Left lobe of liver (tissue), 2 donors: Measurements from ENCODE around the gene FXN. TPM values are rescaled to one million over a fixed set of nuclear protein-coding genes. Genes with fewer than 3 reads are reported as not detected.
"Not testable (repeated sequence)": the region's sequence is repeated elsewhere in the genome, so short reads cannot be mapped to it uniquely, and the experiment has no call there.

Experiments
- ATAC-seq: fragments of 200-7000 bp; cut with Tn5 transposase; one replicate; pipeline ENCODE4 v1.9.1; 2020; ENCODE audit warnings: mild to moderate bottlenecking, moderate library complexity
- DNase-seq: peaks from one replicate; pipeline ENCODE4 v3.0.0-alpha.2; 2020; ENCODE audit warnings: low spot score
- total RNA-seq: library from RNA; stranded (reverse); gene quantifications from one replicate; pipeline ENCODE4 v1.2.1, GENCODE V29; 2021
- donor health status: DM: no; HTN: no; CAD: no; lungs with moderate emphysema.
- donor health status: DM: no; HTN: yes; CAD: no.

The FXN gene
- total RNA-seq, 1 donor from 2014 or later: 27.1 TPM

DNA sequence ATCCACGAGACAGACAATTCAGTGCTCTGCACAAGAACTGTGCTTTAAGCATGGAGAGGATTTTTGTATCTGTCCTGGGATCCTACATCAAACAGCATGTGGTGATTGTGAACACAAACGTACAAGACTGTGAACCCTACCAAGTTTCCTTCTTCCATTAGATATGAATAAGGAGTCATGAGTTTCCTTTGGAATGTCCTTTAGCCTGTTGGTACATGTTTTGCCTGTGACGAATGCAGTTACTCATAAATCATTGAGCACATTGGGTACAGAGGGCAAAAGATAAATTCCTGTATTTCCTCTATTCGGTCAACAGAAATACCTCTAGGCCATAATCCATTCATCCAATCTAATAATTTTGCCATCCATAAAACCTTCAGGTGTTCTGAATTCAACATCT, 61.5 kb downstream of the FXN start:
- DNase-seq: no peak
- ATAC-seq: peak; percentile 17

DNA sequence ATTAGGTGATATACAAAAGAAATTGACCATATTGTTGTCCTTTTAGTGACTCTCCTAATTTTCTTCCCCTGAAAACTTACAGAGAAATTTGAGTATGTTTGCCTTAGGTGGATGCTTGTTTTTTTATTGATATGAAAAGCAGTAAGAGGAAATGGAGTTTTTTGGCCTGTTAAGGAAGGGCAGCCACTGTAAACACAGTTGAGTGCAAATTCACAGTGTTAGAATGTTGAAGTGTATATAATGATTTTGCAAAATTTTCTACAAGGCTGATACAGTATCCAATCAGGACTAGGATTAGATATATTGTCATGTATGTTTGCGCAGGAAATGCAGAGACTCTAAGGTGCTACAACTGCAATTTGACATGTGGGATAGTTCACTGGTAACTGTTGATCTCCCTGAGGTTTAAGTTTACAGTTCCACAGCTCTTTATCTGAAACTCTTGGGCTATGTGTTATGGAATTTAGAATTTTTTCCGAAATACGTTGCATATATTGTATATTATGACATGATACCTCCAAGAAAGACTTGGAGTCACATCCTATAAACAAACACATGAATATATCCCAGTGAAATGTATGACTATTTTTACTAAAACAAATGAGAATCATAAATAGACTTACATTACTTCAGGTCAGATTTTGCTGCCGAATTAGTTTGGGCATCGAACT, 62.5 kb downstream of the FXN start:
- ATAC-seq (no peak), DNase-seq (no peak)

DNA sequence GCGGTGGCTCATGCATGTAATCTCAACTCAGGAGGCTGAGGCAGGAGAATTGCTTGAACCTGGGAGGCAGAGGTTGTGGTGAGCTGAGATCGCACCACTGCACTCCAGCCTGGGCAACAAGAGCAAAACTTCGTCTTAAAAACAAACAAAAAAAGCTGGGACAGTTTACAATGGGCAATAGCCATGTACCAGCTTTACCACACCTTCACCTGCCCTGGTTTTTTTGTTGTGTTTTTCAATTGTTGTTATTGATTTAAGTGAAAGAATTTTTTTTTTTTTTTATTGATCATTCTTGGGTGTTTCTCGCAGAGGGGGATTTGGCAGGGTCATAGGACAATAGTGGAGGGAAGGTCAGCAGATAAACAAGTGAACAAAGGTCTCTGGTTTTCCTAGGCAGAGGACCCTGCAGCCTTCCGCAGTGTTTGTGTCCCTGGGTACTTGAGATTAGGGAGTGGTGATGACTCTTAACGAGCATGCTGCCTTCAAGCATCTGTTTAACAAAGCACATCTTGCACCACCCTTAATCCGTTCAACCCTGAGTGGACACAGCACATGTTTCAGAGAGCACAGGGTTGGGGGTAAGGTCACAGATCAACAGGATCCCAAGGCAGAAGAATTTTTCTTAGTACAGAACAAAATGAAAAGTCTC, 67.9 kb downstream of the FXN start:
- peak; percentile 44 for ATAC-seq

DNA sequence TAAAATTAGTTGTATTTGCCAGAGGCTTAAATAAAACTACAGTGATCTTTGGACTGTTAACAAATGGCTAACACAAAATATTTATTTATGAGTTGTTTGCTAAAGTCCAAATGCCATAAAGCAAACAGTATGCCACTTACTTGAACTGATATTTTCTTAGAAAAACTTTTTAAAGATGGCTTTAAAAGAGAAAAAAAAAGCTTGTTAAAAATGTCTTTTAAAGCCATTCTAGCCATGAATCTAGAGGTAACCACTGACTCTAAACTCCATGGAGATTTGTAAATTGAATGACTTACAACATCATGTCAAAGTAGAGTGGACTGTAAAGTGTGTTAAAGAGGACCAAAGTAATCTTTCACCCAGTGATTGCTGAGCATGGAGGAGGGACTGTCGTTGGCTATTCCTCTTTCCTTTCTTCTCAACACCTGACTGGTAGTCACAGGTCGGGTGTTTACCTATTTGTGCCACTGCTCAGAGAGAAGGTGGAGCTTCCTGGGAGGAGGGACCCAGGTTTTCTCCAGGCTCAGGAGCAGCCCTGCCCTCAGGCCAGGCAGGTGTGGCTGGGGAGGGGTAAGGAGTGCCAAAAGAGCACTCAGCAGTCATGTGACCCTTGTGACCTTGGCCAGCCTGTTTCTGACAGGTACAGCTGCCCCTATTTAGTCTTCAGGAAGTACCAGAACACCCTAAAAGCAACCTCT, 69.4 kb downstream of the FXN start:
- DNase-seq (peak; percentile 90), ATAC-seq (peak; percentile 94)

More for the DNA sequence above, 67.9 kb downstream of the FXN start:
- DNase-seq: not testable (repeated sequence)

DNA sequence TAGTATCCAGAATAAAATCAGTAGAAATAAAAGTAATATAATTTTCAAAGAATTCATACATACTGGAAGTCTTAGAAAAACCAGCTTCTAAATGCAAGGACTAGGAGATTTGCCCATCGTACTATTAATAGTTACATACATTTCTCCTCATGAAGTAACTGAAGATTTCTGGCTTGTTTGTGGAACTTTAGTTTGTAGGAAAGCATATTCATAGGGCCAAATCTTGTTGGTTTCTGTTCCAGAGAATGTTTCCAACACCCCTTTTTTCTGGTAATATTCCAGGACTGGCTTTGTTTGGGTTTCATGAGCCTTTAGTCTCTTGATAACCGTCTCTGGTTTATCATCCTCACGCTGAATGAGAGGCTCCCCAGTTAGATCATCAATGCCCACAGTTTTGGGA, 72.2 kb downstream of the FXN start:
- DNase-seq (no peak), ATAC-seq (no peak)

DNA sequence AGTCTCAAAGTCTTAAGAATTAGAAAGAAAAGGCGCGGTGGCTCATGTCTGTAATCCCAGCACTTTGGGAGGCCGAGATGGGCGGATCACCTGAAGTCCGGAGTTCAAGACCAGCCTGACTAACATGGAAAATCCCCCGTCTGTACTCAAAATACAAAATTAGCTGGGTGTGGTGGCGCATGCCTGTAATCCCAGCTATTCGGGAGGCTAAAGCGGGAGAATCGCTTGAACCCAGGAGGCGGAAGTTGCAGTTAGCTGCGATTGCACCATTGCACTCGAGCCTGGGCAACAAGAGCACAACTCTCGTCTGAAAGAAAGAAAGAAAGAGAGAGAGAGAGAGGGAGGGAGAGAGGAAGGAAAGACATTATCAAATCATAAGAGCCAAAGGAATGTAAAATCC, 73.2 kb downstream of the FXN start:
- not testable (repeated sequence) for DNase-seq, ATAC-seq

DNA sequence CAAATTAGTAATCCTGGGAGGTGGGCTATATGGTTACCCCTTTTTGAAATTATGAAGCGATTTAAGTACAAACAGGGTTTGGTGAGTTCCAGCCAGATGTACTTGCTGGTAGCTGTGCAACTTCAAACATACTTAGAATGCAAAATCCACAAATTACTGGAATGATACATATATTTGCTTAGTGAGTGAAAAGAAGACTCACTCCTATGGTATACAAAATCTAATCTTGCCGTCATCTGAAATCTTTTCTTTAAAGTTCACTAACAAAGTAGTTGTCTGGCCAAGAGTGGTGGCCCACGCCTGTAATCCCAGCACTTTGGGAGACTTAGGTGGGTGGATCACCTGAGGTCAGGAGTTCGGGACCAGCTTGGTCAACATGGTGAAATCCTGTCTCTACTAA, 73.6 kb downstream of the FXN start:
- DNase-seq (peak; percentile 10), ATAC-seq (no peak)

DNA sequence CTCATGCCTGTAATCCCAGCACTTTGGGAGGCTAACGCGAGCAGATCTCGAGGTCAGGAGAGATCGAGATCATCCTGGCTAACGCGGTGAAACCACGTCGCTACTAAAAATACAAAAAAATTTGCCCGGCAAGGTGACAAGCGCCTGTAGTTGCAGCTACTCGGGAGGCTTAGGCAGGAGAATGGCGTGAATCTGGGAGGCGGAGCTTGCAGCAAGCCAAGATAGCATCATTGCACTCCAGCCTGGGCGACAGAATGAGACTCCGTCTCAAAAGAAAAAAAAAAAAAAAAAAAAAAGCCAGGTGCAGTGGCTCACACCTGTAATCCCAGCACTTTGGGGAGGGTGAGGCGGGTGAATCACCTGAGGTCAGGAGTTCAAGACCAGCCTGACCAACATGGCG, 77.1 kb downstream of the FXN start:
- peak; percentile 24 for DNase-seq
- not testable (repeated sequence) for ATAC-seq

DNA sequence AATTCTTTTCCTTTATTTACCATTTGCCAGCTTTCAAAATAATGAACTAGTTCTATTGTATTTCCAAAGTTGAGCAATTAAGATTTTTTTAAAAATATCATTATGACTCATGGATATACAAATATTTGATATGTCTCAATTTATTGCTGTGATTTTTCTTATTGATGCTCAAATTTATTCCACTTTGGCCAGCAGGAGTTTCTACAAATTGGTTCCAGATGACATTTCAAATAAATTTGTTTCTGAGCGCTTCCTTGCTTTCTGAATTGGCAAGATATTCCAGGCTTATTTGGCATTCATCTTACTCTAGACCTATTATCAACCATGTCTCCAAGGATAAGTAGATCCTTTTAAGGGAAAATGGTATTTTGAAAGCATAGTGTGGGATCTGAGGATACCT, 80.1 kb downstream of the FXN start:
- DNase-seq (no peak), ATAC-seq (no peak)

DNA sequence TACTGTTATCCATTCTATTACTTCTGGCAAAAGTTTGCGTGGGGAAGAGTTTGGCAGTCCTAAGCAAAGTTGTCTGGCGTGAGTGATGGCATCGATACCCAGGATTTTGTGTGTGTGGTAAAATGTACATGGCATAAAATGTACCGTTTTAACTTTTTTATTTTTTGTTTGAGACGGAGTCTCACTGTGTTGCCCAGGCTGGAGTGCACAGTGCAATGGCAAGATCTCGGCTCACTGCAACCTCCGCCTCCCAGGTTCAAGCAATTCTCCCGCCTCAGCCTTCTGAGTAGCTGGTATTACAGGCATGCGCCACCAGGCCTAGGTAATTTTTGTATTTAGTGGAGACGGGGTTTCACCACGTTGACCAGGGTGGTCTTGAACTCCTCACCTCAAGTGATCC, 83.1 kb downstream of the FXN start:
- ATAC-seq (no peak), DNase-seq (no peak)

DNA sequence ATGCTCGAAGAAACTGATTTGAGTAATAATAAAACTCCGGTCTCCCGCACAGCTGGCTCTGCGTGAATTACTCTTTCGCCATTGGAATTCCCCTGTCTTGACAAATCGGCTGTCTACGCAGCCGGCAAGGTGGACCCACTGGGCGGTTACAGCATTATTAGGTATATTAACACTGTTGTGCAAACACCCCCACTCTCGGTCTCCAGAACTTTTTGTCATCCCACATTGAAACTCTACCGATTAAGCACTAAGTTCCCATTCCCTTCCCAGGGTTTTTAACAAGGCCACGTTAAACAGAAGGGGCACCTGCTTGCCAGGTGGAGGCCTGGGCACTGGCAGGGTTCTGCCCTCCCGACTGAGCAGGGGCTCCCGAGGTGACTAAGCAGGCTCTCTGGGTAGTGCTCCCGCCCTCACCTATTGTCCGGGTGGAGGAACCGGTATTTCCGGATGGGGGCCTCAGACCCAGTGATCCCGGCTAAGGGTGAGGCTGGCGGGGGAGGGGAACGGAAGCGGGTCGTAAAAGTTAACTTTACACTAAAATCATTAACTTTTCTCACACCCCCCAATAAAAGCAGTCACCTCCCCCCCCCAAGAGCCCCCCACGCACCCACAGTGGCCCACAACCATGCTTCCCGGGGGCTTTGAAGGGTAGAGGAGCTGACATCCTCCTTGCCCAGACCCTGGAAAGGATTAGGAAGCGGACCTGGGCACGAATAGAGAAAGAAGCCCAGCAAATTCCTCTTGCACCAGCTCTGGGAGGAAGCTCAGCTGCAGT, 85.0 kb downstream of the FXN start:
- ATAC-seq (peak; percentile 62), DNase-seq (peak; percentile 70)

DNA sequence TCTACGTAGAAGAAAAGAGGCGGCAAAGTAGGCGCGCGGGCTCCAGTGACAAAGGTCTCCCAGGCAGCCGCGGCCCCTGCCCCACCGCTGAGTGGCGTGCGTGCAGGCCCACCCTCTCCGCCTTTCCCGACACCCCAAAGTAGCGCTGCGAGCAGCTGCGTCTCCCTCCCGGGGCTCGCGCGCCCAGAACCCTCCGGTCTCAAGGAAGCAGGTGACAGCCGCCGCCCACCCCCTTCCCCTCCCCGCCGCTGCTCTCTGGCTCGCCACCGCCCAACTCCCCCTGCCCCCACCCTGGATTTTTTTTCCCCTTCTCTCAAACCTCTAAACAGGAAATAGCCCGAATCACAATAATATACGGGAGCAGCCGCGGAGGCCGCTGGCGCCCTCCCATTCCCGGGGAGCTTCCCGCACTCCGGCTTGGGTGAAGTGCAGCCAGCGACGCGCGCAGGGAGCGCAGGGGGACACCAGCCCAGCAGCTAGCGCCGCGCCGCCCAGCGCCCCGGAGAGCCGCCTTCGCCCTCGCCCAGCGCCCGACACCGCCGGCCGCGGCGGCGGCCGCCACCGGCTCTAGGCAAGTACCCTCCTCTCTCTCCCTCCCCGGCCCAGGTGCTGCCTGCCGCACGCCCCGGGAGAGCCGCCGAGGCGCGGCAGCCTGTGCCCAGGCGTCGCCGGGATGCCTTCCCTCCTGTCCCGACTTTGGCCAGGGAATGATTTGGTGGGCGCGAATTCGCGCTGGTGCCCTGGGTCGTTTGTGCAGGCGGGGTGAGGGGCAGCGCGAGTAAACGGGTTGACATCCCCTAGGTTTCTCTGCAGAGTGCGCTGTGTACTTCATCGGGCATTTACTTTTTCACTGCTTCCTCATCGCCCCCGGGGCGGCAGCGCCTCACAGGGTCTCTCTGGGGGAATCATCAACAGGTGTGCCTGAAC, 85.9 kb downstream of the FXN start:
- DNase-seq: peak; percentile 61

DNA sequence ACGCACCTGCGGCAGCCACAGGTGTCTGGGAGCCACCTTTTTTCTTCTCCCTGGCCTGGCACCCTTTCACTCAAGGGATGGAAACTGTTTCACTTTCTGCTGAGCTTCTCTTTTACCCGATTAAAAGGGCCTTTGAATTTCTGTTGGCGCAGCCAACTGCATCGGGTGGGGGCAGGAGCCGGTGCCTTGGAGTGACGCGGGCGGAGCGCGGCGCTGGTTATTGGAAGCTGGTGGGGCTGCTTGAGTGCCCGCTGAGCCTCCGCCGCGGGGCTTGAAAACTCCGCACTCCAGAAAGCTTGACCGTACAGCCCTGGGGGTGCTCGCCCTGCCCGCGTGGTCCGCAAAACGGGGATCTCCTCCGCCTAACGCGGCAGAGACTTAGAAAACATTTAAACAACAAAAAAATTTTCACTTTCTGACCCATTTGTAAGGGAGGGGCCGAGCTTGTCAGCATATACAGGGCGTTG, 86.6 kb downstream of the FXN start:
- peak; percentile 79 for ATAC-seq

More for the DNA sequence above, 85.9 kb downstream of the FXN start:
- ATAC-seq: peak; percentile 64

DNA sequence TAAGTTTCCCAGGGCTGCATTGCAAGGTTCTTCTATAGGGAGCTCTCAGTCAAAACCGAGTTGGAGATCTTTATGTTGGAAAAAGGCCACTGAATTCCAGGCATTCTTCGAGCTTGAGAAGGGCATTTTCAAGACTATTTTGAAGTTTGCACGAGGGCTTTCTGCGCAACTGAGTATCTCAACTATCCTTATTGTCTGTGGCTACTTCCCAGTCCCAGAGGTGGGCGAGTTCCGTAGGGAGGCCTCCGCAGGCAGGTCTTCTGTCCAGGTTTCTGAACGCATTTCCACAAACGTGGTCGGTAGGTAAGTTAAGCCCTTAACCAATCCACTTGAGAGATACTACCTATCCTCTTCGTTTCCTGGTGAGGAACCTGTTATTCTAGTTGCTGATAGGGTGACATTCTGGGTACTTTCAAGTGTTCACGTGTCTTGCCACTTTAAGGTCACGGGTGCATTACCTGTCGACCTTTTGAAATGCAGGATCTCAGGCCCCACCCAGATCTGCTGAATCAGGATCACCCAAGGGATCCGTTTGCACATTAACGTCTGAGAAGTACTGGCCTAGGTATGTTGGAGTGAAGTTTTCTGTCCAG, 87.1 kb downstream of the FXN start:
- ATAC-seq (peak; percentile 39), DNase-seq (peak; percentile 66)

More for the DNA sequence above, 86.6 kb downstream of the FXN start:
- peak; percentile 82 for DNase-seq

DNA sequence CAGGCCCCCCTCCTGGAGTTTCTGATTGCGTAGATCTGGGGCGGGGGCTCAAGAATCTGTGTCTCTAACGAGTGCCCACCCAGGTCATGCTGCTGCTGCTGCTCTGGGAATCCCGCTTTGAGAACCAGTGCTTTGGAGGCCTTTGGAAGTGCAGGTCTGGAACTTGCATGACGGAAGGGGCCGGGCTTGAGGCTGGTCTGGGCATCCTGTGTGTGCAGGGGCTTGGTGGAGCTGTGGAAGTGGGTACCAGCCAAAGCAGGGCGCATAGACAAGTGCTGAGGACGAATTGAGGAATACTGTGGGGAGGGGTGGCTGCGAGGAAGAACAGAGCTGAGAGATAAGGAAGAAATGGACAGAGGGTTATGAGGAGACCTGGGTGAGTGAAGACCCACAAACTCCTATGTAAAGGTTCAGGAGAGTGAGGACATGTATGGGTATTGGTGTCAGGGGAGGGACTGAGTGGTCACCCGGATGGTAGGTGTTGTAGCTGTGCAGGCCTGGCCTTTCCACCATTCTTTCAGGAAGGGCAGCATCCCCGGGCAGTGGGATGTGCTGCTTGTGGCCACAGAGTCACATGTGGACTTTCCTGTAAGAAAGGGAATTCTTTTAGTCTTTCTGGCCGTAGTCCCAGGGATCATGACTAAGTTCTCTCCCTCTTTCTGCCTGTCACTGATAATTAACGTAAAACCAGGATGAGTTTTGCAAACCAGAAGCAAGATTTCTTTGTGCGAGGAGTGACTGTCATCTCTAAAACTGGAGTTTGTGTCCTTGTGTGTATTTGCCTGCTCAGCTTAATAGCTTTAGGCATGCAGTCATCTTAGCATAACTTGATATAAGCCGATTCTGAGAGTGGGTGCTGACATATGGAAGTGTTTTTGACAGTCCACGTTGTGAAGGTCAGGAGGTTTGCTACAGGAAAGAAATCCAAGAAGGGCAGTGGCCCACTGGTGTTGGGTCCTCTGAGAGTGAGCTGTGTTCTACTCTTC, 95.2 kb downstream of the FXN start:
- ATAC-seq: peak; percentile 18
- DNase-seq: peak; percentile 34

DNA sequence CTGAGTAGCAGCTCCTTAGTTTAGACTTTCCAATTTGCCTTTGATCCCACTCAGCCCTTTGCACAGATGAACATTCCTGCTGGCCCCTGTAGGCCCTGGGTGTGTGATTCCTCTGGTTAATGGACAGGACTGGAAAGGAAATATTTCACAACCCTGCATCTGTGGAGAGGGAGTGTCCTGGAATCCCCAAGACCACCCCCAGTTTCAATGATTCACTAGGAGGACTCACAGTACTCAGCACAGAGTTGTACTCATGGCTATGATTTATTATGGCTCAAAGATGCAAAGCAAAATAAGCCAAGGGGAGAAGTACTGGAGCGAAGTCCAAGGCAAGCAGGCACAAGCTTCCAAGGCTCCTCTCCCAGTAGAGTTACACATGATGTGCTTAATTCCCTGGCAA, 96.1 kb downstream of the FXN start:
- ATAC-seq (peak; percentile 67), DNase-seq (peak; percentile 29)

DNA sequence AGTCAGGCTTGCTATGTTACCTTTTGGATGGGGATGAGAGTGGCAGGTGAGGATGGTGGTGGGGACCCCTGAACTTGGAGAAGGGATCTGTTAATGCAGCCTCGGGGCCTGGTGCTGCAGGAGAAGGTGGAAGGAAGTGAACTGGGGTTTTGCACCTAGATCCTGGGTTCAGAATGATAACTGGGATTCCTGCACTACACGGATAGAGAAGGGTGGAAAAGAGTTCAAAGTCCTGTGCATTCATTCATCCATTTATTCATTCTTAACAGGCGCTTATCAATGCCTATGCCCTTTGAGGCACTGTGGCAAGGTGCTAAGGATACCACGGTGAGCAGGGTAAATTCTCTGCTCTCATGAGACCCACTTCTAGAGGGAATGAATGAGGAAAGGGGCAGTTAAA, 96.8 kb downstream of the FXN start:
- no peak for ATAC-seq
- DNase-seq: no peak

DNA sequence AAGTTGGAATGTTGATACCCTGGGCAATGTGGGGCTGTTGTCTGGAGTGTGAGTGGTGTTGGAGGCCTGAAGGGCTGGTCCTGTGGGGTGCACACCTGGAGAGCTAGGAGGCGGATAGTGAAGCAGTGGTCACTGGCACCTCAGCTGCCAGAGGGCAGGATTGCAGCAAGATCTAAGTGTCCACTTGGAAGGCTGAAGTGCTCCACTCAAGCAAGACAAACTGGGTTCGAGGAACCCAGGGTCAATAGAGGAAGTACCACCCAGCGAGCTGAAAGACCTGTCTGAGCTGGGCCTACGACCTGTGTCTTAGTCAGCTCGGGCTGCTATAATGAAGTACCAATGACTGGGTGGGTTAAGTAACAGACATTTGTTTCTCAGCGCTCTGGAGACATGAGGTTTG, 98.9 kb downstream of the FXN start:
- ATAC-seq (no peak), DNase-seq (peak; percentile 23)
